Muscle layer of colon (tissue), 2 donors: ENCODE results near the gene SMCO2.

Source experiments
- H3K27ac ChIP-seq: one replicate; pipeline ENCODE4 v1.7.0; 2013; ENCODE audit warnings: low read depth, mild to moderate bottlenecking, low read length, moderate library complexity
- H3K27me3 ChIP-seq, 2 donors: one replicate each; pipeline ENCODE4 v1.7.0; 2013; ENCODE audit warnings: low read length in 2 of 2, mild to moderate bottlenecking in 2 of 2; ENCODE audit not compliant: insufficient read depth in 2 of 2, control insufficient read depth in 1 of 2
- H3K36me3 ChIP-seq: one replicate; pipeline ENCODE4 v1.7.0; 2013; ENCODE audit warnings: mild to moderate bottlenecking, low read length; ENCODE audit not compliant: insufficient read depth
- H3K4me1 ChIP-seq: one replicate; pipeline ENCODE4 v1.7.0; 2013; ENCODE audit warnings: mild to moderate bottlenecking, low read length; ENCODE audit not compliant: insufficient read depth
- H3K4me3 ChIP-seq, 2 donors: one replicate each; pipeline ENCODE4 v1.7.0; 2013; ENCODE audit warnings: low read length in 2 of 2, low read depth in 1 of 2, mild to moderate bottlenecking in 1 of 2, moderate library complexity in 1 of 2
- H3K9ac ChIP-seq: one replicate; pipeline ENCODE4 v1.7.0; 2013; ENCODE audit warnings: low read length
- H3K9me3 ChIP-seq: one replicate; pipeline ENCODE4 v1.7.0; 2013; ENCODE audit warnings: mild to moderate bottlenecking, low read length
- donor health status: abdominal sarcoma.
- donor health status: Adenocarcinoma of cecum.

Gene SMCO2

DNA sequence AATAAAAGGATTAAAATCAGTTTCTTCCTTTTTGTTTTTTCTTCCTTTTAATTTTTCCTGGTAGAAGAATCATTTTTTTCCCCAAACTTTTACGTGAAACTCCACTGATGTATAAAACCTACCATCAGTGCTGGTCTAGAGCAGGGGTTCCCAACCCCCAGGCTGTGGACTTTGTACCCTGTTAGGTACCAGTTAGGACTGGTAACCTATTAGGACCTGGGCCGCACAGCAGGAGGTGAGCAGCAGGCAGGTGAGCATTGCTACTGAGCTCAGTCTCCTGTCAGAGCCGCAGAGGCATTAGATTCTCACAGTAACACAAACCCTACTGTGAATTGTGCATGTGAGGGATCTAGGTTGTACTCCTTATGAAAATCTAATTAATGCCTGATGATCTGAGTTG, 10.1 kb downstream of the SMCO2 start:
- Histone ChIP-seq H3K36me3 (no peaks in the 10 kb centered on the region), H3K9ac (no peak overlapping the region), H3K27ac (no peak overlapping the region), H3K4me3 (no peak overlapping the region), H3K27me3 (no peaks in the 10 kb centered on the region), H3K4me1 (no peaks in the 10 kb centered on the region), H3K9me3 (no peaks in the 10 kb centered on the region)

DNA sequence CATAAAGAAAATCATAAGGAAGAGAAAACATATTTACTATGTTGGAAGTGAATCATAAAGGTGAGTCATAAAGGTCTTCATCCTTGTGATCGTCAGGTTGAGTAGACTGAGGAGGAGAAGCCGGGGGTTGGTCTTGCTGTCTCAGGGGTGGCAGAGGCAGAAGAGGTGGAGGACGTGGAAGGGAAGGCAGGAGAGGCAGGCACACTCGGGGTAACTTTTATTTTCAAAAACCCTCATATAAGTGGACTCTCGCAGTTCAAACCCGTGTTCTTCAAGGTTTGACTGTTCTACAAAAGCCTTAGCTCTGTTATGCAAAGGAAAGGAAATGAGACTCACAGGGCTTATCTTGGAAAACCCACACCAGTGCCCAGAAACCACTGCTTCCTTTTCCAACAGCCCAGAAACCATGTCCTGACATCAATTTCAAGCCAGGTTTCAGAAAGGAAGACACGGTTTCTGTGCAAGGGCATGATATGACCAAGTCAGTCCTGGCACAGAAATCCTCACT, 14.0 kb downstream of the SMCO2 start:
- Histone ChIP-seq H3K27me3 (no peaks in the 10 kb centered on the region), H3K4me1 (no peaks in the 10 kb centered on the region), H3K9me3 (no peaks in the 10 kb centered on the region), H3K27ac (no peak overlapping the region), H3K36me3 (no peaks in the 10 kb centered on the region), H3K9ac (no peak overlapping the region), H3K4me3 (no peak overlapping the region)

GRCh38 chr12:27462151-27462694, 15.7 kb downstream of the SMCO2 start:
- H3K27ac ChIP-seq: no peak overlapping the region
- no peak overlapping the region for H3K9ac ChIP-seq
- H3K4me3 ChIP-seq: no peak overlapping the region
- H3K36me3 ChIP-seq: no peaks in the 10 kb centered on the region
- no peaks in the 10 kb centered on the region for H3K4me1 ChIP-seq
- no peaks in the 10 kb centered on the region for H3K9me3 ChIP-seq
- H3K27me3 ChIP-seq: no peaks in the 10 kb centered on the region

- Histone ChIP-seq H3K9ac (no peak overlapping the region), H3K27me3 (no peaks in the 10 kb centered on the region), H3K36me3 (no peaks in the 10 kb centered on the region), H3K27ac (no peak overlapping the region), H3K4me1 (no peaks in the 10 kb centered on the region), H3K4me3 (no peak overlapping the region), H3K9me3 (no peaks in the 10 kb centered on the region)
These were observed 16.3 kb downstream of the SMCO2 start for GRCh38 chr12:27462851-27463250.

GRCh38 chr12:27463511-27464219, 17.1 kb downstream of the SMCO2 start:
- no peak overlapping the region for H3K4me3 ChIP-seq
- H3K4me1 ChIP-seq: no peaks in the 10 kb centered on the region
- no peak overlapping the region for H3K27ac ChIP-seq
- H3K36me3 ChIP-seq: no peaks in the 10 kb centered on the region
- no peaks in the 10 kb centered on the region for H3K27me3 ChIP-seq
- no peaks in the 10 kb centered on the region for H3K9me3 ChIP-seq
- H3K9ac ChIP-seq: no peak overlapping the region

DNA sequence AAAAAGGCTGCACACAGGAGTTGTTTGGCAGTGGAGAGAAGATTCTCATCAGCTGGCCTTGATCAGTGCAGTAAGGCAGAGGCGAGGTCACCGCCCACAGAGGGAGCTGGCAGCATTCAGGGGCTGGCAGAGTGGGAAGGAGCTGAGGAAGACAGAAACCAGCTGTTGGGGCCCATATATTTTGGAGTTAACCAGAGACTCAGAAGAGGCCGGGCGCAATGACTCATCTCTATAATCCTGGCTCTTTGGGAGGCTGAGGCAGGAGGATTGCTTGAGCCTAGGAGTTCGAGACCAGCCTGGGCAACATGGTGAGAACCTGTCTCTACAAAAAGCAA, 17.7 kb downstream of the SMCO2 start:
- H3K4me1 ChIP-seq: no peaks in the 10 kb centered on the region
- no peaks in the 10 kb centered on the region for H3K27me3 ChIP-seq
- no peak overlapping the region for H3K4me3 ChIP-seq
- no peak overlapping the region for H3K27ac ChIP-seq
- no peak overlapping the region for H3K9ac ChIP-seq
- no peaks in the 10 kb centered on the region for H3K36me3 ChIP-seq
- H3K9me3 ChIP-seq: no peaks in the 10 kb centered on the region

GRCh38 chr12:27467641-27468040, 21.1 kb downstream of the SMCO2 start:
- H3K4me1 ChIP-seq: no peaks in the 10 kb centered on the region

GRCh38 chr12:27468241-27468640, 21.7 kb downstream of the SMCO2 start:
- no peaks in the 10 kb centered on the region for H3K9me3 ChIP-seq
- H3K9ac ChIP-seq: no peak overlapping the region
- H3K4me3 ChIP-seq: no peak overlapping the region
- no peaks in the 10 kb centered on the region for H3K4me1 ChIP-seq
- H3K27ac ChIP-seq: no peak overlapping the region
- H3K27me3 ChIP-seq: no peaks in the 10 kb centered on the region
- no peaks in the 10 kb centered on the region for H3K36me3 ChIP-seq

More at GRCh38 chr12:27467641-27468040, 21.1 kb downstream of the SMCO2 start:
- Histone ChIP-seq H3K4me3 (no peak overlapping the region), H3K27ac (no peak overlapping the region), H3K9ac (no peak overlapping the region), H3K36me3 (no peaks in the 10 kb centered on the region), H3K9me3 (no peaks in the 10 kb centered on the region), H3K27me3 (no peaks in the 10 kb centered on the region)

DNA sequence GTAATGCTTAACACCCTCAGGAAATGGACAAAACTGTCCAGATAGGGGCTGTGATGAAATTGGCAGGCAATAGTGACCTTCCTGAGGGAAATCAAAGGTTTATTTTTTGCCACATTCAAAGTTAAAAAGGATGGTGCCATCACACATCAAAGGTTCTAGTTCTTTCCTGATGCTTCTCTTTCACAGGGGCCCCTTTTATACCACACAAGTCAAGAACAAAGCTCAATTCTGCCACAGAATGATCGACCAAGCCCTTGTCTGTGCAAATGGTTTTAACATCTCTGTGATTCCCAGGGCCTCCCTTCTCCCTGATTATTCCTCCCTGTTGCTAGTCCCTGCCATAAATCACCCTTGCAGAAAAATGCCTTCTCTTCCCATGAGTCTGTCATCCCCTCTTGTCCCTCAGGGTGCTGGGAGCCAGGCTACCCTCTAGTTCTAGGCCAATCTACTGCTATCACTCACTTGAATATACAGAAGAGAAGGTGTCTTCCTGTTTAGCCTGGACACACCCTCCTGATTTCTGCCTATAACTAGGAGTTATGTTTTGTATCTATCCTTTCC, 22.7 kb downstream of the SMCO2 start:
- no peak overlapping the region for H3K9ac ChIP-seq
- no peak overlapping the region for H3K4me3 ChIP-seq
- no peaks in the 10 kb centered on the region for H3K27me3 ChIP-seq
- H3K36me3 ChIP-seq: no peaks in the 10 kb centered on the region
- H3K9me3 ChIP-seq: no peaks in the 10 kb centered on the region
- H3K27ac ChIP-seq: no peak overlapping the region
- H3K4me1 ChIP-seq: no peaks in the 10 kb centered on the region

GRCh38 chr12:27472604-27473003, 26.1 kb downstream of the SMCO2 start:
- no peaks in the 10 kb centered on the region for H3K4me1 ChIP-seq
- no peak overlapping the region for H3K9ac ChIP-seq
- H3K9me3 ChIP-seq: peaks cover 6% of the 10 kb centered on the region
- H3K27me3 ChIP-seq: no peaks in the 10 kb centered on the region
- no peak overlapping the region for H3K4me3 ChIP-seq
- H3K36me3 ChIP-seq: no peaks in the 10 kb centered on the region
- H3K27ac ChIP-seq: no peak overlapping the region

DNA sequence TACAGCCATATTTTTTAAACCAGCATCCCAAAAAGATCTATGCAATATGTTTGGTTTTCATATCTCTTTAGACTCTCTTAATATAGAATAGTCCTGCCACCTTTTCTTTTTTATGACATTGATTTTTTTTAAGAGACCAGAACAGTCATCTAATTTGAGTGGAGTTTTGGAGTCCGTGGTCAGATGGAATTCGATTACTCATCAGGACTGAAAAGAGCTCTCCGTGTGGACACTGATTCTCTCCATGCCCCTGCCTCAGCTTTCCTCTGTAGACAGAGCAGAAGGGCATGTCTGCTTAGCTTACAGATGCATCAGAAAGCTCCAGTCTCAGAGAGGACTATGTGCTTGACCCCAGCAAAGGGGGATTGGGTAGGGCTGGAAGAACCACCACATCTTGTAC, 27.8 kb downstream of the SMCO2 start:
- Histone ChIP-seq H3K9me3 (peaks cover 10% of the 10 kb centered on the region), H3K9ac (no peak overlapping the region), H3K4me3 (no peak overlapping the region), H3K27ac (no peak overlapping the region), H3K27me3 (no peaks in the 10 kb centered on the region), H3K4me1 (no peaks in the 10 kb centered on the region), H3K36me3 (no peaks in the 10 kb centered on the region)

DNA sequence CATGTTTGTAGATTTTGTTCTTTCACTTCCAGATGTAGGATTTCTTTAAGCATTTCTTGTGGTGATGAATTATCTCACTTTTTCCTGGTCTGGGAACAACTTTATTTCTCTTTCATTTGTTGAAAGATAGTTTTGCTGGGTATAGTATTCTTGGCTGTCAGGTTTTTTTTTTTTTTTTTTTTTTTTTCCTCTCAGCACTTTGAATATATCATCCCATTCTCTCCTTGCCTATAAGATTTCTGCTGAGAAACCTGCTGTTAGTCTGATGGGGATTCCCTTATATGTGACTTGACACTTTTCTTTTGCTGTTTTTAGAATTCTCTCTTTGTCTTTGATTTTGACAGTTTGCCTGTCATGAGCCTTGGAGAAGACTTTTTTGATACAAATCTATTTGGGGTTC, 30.5 kb downstream of the SMCO2 start:
- Histone ChIP-seq H3K9me3 (peaks cover 10% of the 10 kb centered on the region), H3K4me3 (no peak overlapping the region), H3K4me1 (no peaks in the 10 kb centered on the region), H3K27me3 (no peaks in the 10 kb centered on the region), H3K36me3 (no peaks in the 10 kb centered on the region), H3K27ac (no peak overlapping the region), H3K9ac (no peak overlapping the region)
